PFSK-1 (cell line): ENCODE measurements around the gene SLC6A6.

ENCODE experiments used
- POLR2AphosphoS5 ChIP-seq: IDR thresholded peaks from 2 replicates; pipeline ENCODE4 v1.6.1; 2012; ENCODE audit warnings: low read depth, mild to moderate bottlenecking, control low read depth, low read length, moderate library complexity
- REST ChIP-seq, 2 experiments: IDR thresholded peaks; 2 replicates each; pipeline versions ENCODE4 v1.6.1 to v1.8.0; 2011 to 2012; ENCODE audit warnings: low read depth in 2 of 2, low read length in 2 of 2, control low read depth in 1 of 2, inconsistent platforms in 1 of 2, mild to moderate bottlenecking in 1 of 2, moderate library complexity in 1 of 2; ENCODE audit not compliant: insufficient read depth in 1 of 2
- TAF1 ChIP-seq: IDR thresholded peaks from 2 replicates; pipeline ENCODE4 v1.6.1; 2012; ENCODE audit warnings: low read length, control low read depth, borderline replicate concordance; ENCODE audit not compliant: insufficient read depth

DNA sequence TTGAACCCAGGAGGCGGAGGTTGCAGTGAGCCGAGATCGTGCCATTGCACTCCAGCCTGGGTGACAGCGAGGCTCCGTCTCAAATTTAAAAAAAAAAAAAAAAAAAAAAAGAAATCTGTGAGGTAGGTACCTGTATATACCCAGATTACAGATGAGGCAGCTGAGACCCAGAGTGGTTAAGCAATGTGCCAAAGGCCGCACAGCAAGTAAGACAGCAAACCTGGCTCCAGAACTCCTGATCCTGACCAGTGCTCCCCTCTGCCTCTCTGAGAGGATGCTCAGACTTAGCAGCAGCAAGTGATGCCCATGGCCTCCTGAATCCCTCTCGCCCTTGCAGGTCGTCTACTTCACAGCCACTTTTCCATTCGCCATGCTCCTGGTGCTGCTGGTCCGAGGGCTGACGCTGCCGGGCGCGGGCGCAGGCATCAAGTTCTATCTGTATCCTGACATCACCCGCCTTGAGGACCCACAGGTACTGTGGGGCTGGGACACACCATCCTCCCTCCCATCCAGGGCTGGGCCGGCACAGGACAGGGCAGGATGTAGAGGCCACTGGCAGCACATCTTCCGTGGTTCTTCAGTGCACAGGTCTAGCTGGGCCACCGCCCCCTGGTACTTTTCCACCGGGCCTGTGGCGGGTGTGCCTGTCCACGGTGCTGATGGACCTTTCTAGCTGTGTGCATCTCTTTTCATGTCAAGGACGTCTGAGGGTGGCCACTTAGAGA, 63.9 kb downstream of the SLC6A6 start:
- TF ChIP-seq REST (IDR thresholded peaks at IDR 0.05; ENCODE audit: insufficient read depth in 1 of 2, low read depth in 2 of 2, low read length in 2 of 2) (no peak), TAF1 (no peak), POLR2AphosphoS5 (no peak)
